PC-3 (cell line): Measurements from ENCODE around the gene MTNR1B. TPM values are rescaled to one million over a fixed set of nuclear protein-coding genes. Genes with fewer than 3 reads are reported as not detected.
A peak's percentile ranks its signal among the peaks of the same experiment; 100 is the strongest.

Experiments used
- ATAC-seq: fragments of 200-7000 bp; cut with Tn5 transposase; 2 replicates; pipeline ENCODE4 v1.9.1; 2020; ENCODE audit warnings: mild to moderate bottlenecking, moderate library complexity
- BruUV-seq: library from RNA; stranded (reverse); fragments of 400-500 nt; replicated peaks from 2 replicates; lab custom pipeline; 2021; lab: Mats Ljungman, UMichigan
- CTCF ChIA-PET: fragments of 300-600 bp; sonication (Branson Sonifier 250); formaldehyde crosslinking; loops from one replicate; lab custom pipeline; 2022; ENCODE audit warnings: antibody characterized with exemption; lab: Charles Lee
- POLR2A ChIA-PET: fragments of 300-600 bp; sonication (Branson Sonifier 250); formaldehyde crosslinking; loops from one replicate; lab custom pipeline; 2022; ENCODE audit warnings: antibody characterized with exemption; ENCODE audit not compliant: unreplicated experiment; lab: Charles Lee
- DNase-seq: peaks from one replicate; pipeline ENCODE4 v3.0.0-alpha.2; 2015
- H2AFZ ChIP-seq: fragments of 300-600 bp; sonication (generic); 2 replicates; pipeline ENCODE4 v1.6.0; 2016; ENCODE audit warnings: antibody characterized with exemption, low read length
- H3F3A ChIP-seq: fragments of 300-600 bp; sonication (generic); one replicate; pipeline ENCODE4 v1.6.0; 2017; ENCODE audit warnings: antibody characterized with exemption, low read length, control low read depth, mild to moderate bottlenecking; ENCODE audit not compliant: unreplicated experiment
- H3K27ac ChIP-seq: fragments of 300-600 bp; sonication (generic); 2 replicates; pipeline ENCODE4 v1.5.1; 2016; ENCODE audit warnings: mild to moderate bottlenecking, low read length
- H3K27me3 ChIP-seq: fragments of 300-600 bp; sonication (generic); 2 replicates; pipeline ENCODE4 v1.6.1; 2016; ENCODE audit warnings: low read length, mixed read lengths
- H3K36me3 ChIP-seq: fragments of 300-600 bp; sonication (generic); 2 replicates; pipeline ENCODE4 v1.6.1; 2016; ENCODE audit warnings: low read depth, mixed run types, low read length, mixed read lengths
- H3K4me1 ChIP-seq: fragments of 300-600 bp; sonication (generic); 2 replicates; pipeline ENCODE4 v1.5.1; 2016; ENCODE audit warnings: low read length; ENCODE audit not compliant: insufficient read depth
- H3K4me2 ChIP-seq: fragments of 300-600 bp; sonication (generic); 2 replicates; pipeline ENCODE4 v1.6.0; 2016; ENCODE audit warnings: low read length
- H3K4me3 ChIP-seq: fragments of 300-600 bp; sonication (generic); 2 replicates; pipeline ENCODE4 v1.5.1; 2016; ENCODE audit warnings: mild to moderate bottlenecking, low read length, mixed read lengths
- H3K79me2 ChIP-seq: fragments of 300-600 bp; sonication (generic); 2 replicates; pipeline ENCODE4 v1.6.1; 2017; ENCODE audit warnings: low read length, mixed read lengths
- H3K9ac ChIP-seq: fragments of 300-600 bp; sonication (generic); 2 replicates; pipeline ENCODE4 v1.6.0; 2016; ENCODE audit warnings: mild to moderate bottlenecking, low read length
- H3K9me2 ChIP-seq: fragments of 300-600 bp; sonication (generic); replicated peaks from 2 replicates; pipeline ENCODE4 v1.6.1; 2016; ENCODE audit warnings: mixed run types, low read length, mixed read lengths
- H3K9me3 ChIP-seq: fragments of 300-600 bp; sonication (generic); 2 replicates; pipeline ENCODE4 v1.6.1; 2016; ENCODE audit warnings: low read length, mixed read lengths
- H4K20me1 ChIP-seq: fragments of 300-600 bp; sonication (generic); 2 replicates; pipeline ENCODE4 v1.6.1; 2016; ENCODE audit warnings: low read length, mixed read lengths
- CTCF ChIP-seq: fragments of 300-600 bp; sonication (generic); conservative IDR thresholded peaks from 2 replicates; pipeline ENCODE4 v1.5.1; 2017; ENCODE audit warnings: antibody characterized with exemption, low read depth, mild to moderate bottlenecking, low read length
- EZH2 ChIP-seq: fragments of 300-600 bp; sonication (generic); IDR thresholded peaks from one replicate; pipeline ENCODE4 v1.6.1; 2017; ENCODE audit warnings: antibody characterized with exemption, mild to moderate bottlenecking, low read length; ENCODE audit not compliant: unreplicated experiment
- EZH2phosphoT487 ChIP-seq: fragments of 300-600 bp; sonication (generic); IDR thresholded peaks from 2 replicates; pipeline ENCODE4 v1.6.1; 2018; ENCODE audit warnings: mild to moderate bottlenecking, antibody characterized with exemption, low read length, borderline replicate concordance
- intact Hi-C: fragments of 100-400 bp; cut with micrococcal nuclease; formaldehyde crosslinking; loops from 2 replicates; pipeline ENCODE4 v1.9.0; 2023
- total RNA-seq: library from RNA; depleted of rRNA; stranded (reverse); fragments of >200 nt; gene quantifications from 2 replicates; pipeline ENCODE4 v1.2.3, GENCODE V29; 2014

MTNR1B gene
- total RNA-seq, 1 experiment from 2014 or later, result not detected

- H3F3A ChIP-seq, result no peaks in the 10 kb centered on the region
- intact Hi-C loops, result no loop called here
- no peak overlapping the region for H3K4me2 ChIP-seq
- no peak overlapping the region for H3K4me3 ChIP-seq
- peaks cover 8% of the 10 kb centered on the region; the same call in 1 of the 2 replicates for H3K27me3 ChIP-seq
- POLR2A ChIA-PET, result no interaction called here
- H3K9ac ChIP-seq, result no peak overlapping the region
- H3K9me2 ChIP-seq, result no peaks in the 10 kb centered on the region
- H3K36me3 ChIP-seq, result no peaks in the 10 kb centered on the region
- CTCF ChIA-PET, result no interaction called here
- no peak for ATAC-seq
- no peak overlapping the region for H3K27ac ChIP-seq
- no peak overlapping the region for H2AFZ ChIP-seq
- no TSS peak for BruUV-seq
- H3K4me1 ChIP-seq, result peaks cover 7% of the 10 kb centered on the region; the same call in 1 of the 2 replicates
- no peak for TF ChIP-seq EZH2phosphoT487
- TF ChIP-seq EZH2, result no peak
- no peak for TF ChIP-seq CTCF
- no peaks in the 10 kb centered on the region for H3K9me3 ChIP-seq
- no peaks in the 10 kb centered on the region for H4K20me1 ChIP-seq
- H3K79me2 ChIP-seq, result no peaks in the 10 kb centered on the region
- DNase-seq, result no peak
Measured at GRCh38 chr11:93017821-93018690, 48.6 kb downstream of the MTNR1B start.

- peak overlapping the region; percentile 32; the same call in 1 of the 2 replicates for H3K4me3 ChIP-seq
- H3F3A ChIP-seq, result no peaks in the 10 kb centered on the region
- no peak overlapping the region for H3K9ac ChIP-seq
- intact Hi-C loops, result no loop called here
- H3K9me3 ChIP-seq, result no peaks in the 10 kb centered on the region
- ATAC-seq (peak; percentile 38; the same call in 1 of the 2 replicates), DNase-seq (peak; percentile 60)
- no peaks in the 10 kb centered on the region for H3K36me3 ChIP-seq
- ChIA-PET CTCF (no interaction called here), POLR2A (no interaction called here)
- no peak for TF ChIP-seq EZH2
- no peak for TF ChIP-seq EZH2phosphoT487
- no peak for TF ChIP-seq CTCF
- peaks cover 7% of the 10 kb centered on the region; the same call in 1 of the 2 replicates for H3K4me1 ChIP-seq
- no peak overlapping the region for H3K27ac ChIP-seq
- H4K20me1 ChIP-seq, result no peaks in the 10 kb centered on the region
- H2AFZ ChIP-seq, result no peak overlapping the region
- peak overlapping the region; percentile 62 for H3K4me2 ChIP-seq
- H3K79me2 ChIP-seq, result no peaks in the 10 kb centered on the region
- no TSS peak for BruUV-seq
- H3K9me2 ChIP-seq, result no peaks in the 10 kb centered on the region
- H3K27me3 ChIP-seq, result no peaks in the 10 kb centered on the region; the same call in 1 of the 2 replicates
Measured at GRCh38 chr11:93020248-93021046, 51.0 kb downstream of the MTNR1B start.
